HG02943 (cell line): ENCODE measurements around the gene RAB3IL1.

Experiments
- ATAC-seq: cut with Tn5 transposase; IDR thresholded peaks from one replicate; pipeline ENCODE4 v1.9.1; 2021; ENCODE audit warnings: mild to moderate bottlenecking, low read depth, moderate library complexity; ENCODE audit not compliant: unreplicated experiment

RAB3IL1 gene

DNA sequence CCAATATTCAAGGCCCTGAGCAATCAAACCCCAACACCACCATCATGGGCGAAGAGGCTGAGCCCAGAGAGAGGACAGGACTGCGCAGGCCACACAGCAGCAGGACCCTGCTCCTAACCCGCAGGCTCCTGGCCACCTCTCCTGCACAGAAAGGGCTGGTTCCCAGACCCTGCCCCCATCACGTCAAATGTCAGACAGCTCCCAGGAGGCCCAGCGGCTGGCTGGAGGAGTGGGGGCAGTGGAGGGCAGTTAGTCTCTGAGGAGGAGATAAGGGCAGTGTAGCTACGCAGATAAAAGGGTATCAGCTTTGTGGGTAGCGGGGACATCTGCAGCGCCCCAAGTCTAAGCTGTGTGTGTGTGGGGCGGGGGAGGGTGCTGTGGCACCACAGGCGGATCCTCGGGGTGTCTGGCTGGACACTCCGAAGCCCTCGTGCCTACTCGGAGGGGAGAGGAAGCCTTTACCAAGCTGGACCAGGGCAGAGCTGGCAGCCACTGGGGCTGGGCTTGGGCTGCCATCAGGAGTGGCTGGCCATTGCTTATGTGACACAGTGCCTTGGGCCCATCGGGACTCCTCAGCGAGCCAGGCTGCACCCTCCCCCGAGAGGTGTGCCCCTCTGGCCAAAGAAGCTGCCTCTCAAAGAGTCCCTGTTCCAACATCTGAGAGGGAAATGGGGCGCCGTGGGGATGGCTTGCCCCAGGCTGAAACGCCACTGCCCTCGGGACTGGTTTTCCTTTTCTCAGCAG lies 47.5 kb downstream of the RAB3IL1 start:
- ATAC-seq: no peak

DNA sequence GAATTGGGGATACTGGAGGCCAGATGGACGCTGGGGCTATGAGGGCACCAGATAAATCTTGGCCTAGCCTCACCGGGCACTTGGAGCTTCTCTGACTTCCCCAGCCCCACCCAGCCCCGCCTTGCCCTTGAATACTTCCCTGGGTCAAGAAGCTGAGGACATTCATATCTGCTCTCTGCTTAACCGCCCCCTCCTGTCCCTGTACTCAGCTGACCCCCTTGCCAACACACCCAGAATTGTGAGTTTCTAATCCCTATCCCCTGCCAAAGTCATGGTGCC lies 48.0 kb downstream of the RAB3IL1 start:
- no peak for ATAC-seq

DNA sequence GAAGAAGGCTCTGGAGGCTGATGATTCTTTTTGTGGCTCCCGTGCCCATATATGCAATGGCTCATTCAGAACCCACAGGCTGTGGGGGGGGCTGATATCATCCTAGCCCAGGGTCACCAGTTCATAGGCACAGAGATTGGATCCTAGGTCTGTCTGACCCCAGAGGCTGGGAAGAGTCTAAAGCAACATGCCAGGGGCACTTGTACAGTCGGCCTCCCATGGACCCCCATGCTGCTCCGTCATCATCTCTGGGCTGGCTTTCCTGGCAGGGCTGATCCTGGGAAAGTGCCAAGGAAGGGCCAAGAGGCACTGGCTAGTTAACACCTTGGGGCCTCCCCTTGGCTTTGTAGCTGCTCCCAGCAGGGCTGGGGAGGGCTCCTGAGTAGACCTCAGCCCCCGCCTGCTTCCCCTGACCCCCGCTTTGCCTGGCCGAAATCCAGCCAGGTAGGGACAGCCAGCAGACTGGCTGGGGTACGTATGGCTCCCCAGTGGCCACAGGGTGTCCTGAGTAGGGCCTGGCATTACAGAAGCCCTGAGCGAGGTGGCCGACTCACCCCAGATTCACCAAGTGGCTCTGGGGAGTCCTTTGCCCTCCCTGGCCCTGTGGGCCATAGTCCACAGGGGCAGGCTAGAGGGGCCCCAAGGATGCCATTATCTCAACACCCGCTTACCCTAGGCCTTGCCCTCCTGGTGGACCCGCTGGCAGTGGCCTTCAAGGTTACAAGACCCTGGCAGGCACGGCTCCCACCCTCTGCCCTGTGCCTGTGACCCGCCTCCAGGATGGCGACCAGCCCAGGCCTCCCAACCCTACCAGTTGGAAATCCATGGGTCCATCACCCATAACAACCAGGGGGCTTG lies 48.6 kb downstream of the RAB3IL1 start:
- no peak for ATAC-seq

- no peak for ATAC-seq
Observed at GRCh38 chr11:61866958-61867343, 50.4 kb downstream of the RAB3IL1 start.

DNA sequence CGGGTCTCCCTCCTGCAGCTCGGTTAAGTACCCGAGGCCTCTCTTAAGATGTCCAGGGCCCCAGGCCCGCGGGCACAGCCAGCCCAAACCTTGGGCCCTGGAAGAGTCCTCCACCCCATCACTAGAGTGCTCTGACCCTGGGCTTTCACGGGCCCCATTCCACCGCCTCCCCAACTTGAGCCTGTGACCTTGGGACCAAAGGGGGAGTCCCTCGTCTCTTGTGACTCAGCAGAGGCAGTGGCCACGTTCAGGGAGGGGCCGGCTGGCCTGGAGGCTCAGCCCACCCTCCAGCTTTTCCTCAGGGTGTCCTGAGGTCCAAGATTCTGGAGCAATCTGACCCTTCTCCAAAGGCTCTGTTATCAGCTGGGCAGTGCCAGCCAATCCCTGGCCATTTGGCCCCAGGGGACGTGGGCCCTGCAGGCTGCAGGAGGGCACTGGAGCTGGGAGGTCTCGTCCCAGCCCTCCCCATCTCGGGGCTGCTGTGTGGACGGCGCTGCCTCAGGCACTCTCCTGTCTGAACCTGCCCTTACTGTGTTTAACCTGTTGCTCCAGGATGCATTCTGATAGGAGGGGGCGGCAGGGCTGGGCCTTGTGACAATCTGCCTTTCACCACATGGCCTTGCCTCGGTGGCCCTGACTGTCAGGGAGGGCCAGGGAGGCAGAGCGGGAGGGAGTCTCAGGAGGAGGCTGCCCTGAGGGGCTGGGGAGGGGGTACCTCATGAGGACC lies 51.0 kb downstream of the RAB3IL1 start:
- no peak for ATAC-seq

GRCh38 chr11:61864814-61865775 lies 52.3 kb downstream of the RAB3IL1 start:
- no peak for ATAC-seq

DNA sequence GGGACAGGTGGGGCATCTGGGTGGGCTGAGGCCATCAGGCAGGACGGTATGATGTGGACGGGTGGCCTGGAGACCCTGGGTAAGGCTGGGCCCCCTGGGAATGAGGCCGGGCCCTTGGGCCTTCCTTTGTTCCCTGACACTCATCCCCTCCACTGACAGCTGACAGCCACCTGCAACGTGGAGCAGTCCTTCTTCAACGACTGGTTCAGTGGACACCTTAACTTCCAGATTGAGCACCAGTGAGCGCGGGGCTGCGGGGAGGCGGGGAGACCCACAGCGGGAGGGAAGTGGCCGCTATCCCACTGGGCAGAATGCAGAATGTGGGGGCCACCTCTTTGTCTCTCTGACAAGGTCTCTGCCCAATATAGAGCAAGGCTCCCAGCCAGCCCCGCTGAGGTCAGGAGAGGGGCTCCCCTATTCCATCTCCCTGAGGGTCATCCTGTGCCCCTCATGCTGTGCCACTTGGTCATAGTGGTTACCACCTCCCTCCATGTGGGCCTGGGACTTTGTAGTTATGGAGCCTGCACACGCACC lies 53.8 kb downstream of the RAB3IL1 start:
- no peak for ATAC-seq

- ATAC-seq: no peak
Observed at GRCh38 chr11:61862714-61863547, 54.4 kb downstream of the RAB3IL1 start.

DNA sequence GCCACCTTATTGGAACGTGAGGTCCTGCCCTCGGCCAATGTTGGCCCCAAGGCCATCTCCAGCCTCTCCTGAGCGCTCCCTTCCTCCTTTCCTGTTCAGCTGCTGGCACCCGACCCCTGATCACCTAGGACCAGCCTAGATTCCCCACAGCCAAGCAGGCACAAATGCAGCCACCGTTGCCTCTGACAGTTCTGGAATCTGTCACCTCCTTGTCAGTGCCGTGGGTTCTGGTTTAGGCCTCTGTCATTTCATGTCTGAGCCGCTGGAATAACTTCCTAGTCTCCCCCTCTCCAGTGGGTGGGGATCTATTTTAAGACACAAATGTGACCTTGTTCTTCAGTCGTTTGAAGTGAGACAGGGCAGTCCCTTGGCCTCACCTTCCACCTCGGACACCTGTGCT lies 55.7 kb downstream of the RAB3IL1 start:
- no peak for ATAC-seq

GRCh38 chr11:61860054-61860903 lies 57.1 kb downstream of the RAB3IL1 start:
- no peak for ATAC-seq

DNA sequence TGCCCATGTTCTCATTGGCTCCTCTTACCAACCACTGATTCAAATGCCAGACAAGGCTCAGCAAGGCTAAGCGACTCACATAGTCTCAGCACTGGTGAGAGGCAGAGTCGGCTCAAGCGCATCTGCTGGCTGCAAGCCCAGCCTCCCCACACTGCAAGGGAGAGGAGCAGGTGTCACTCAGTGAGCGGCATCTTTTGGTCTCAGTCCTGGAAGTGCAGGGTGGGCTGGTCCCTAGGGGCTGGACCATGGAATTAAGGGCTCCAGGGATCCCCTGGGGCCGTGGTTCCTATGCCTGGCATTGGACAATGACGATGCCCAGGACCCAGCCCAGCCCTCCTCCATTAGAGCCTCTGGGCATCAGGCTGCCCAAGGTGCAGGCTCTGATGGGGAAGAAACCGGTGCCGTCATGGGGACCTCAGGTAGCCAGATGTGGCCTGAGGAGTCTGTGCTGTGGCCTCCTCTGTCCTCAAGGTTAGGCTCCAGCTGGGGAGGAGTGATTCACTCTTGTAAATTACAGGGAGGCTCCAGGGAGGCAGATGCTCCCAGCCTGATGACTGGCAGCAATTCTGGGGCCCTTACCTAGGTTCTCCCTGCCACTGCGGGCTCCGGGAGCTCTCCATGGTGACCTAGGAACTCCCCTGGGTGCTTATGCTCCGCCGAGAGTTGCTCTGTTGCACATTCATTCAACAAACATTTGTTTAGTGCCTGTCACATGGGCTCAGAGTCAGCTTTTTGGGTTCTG lies 61.3 kb downstream of the RAB3IL1 start:
- no peak for ATAC-seq

- no peak for ATAC-seq
Observed at GRCh38 chr11:61854966-61855714, 62.2 kb downstream of the RAB3IL1 start.

- no peak for ATAC-seq
Observed at GRCh38 chr11:61854206-61854895, 63.0 kb downstream of the RAB3IL1 start.

- ATAC-seq: no peak
Observed at GRCh38 chr11:61853698-61854169, 63.6 kb downstream of the RAB3IL1 start.

GRCh38 chr11:61851900-61852295 lies 65.5 kb downstream of the RAB3IL1 start:
- ATAC-seq: no peak
